Mammary epithelial cell (primary cell): ENCODE measurements around the gene VPS52.

Source experiments
- EZH2 ChIP-seq: IDR thresholded peaks from 2 replicates; pipeline ENCODE4 v1.6.1; 2012; ENCODE audit warnings: low read length, inconsistent platforms, borderline replicate concordance
- TF ChIP-seq, protein P1 (sequence below), 2 donors: IDR thresholded peaks in 1 of 2; conservative IDR thresholded peaks in 1 of 2; 2 replicates each; pipeline ENCODE4 v1.5.1; 2011 to 2012; ENCODE audit warnings: inconsistent platforms in 2 of 2, low read length in 2 of 2, mild to moderate bottlenecking in 2 of 2, control low read depth in 1 of 2, low read depth in 1 of 2; ENCODE audit not compliant: insufficient read depth in 1 of 2; ENCODE audit errors: extremely low read depth in 1 of 2

DNA sequence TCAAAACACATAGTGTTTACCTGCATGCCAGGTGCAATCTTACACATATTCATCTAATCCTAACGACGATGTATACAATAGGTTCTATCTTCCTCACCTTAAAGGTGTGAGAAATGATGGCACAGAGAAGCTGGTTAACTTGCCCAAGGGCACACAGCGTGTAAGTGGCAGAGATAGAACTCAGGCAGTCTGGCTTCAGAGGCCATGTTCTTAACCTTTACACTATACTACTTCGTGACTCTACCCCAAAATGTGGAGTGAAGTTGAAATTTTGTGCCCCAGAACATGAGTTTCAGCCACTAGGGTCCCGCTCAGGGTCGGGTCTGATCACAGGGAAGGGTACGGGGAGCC, 584 bp downstream of the VPS52 start:
- TF ChIP-seq, protein P1, sequence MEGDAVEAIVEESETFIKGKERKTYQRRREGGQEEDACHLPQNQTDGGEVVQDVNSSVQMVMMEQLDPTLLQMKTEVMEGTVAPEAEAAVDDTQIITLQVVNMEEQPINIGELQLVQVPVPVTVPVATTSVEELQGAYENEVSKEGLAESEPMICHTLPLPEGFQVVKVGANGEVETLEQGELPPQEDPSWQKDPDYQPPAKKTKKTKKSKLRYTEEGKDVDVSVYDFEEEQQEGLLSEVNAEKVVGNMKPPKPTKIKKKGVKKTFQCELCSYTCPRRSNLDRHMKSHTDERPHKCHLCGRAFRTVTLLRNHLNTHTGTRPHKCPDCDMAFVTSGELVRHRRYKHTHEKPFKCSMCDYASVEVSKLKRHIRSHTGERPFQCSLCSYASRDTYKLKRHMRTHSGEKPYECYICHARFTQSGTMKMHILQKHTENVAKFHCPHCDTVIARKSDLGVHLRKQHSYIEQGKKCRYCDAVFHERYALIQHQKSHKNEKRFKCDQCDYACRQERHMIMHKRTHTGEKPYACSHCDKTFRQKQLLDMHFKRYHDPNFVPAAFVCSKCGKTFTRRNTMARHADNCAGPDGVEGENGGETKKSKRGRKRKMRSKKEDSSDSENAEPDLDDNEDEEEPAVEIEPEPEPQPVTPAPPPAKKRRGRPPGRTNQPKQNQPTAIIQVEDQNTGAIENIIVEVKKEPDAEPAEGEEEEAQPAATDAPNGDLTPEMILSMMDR (conservative IDR thresholded peaks at IDR 0.05 in 1 of 2, IDR thresholded peaks at IDR 0.05 in 1 of 2; ENCODE audit: extremely low read depth in 1 of 2, insufficient read depth in 1 of 2, low read depth in 1 of 2, low read length in 2 of 2), result no peak
- no peak for TF ChIP-seq EZH2
